GM21717 (cell line): ENCODE data around the gene GPRC5C.
"Not testable (repeated sequence)": the region's sequence is repeated elsewhere in the genome, so short reads cannot be mapped to it uniquely, and the experiment has no call there.

Experiments
- ATAC-seq: cut with Tn5 transposase; IDR thresholded peaks from one replicate; pipeline ENCODE4 v1.9.1; 2021; ENCODE audit warnings: mild to moderate bottlenecking, moderate library complexity; ENCODE audit not compliant: unreplicated experiment

Gene GPRC5C

GRCh38 chr17:74405311-74405710, 26.6 kb upstream of the GPRC5C start:
- not testable (repeated sequence) for ATAC-seq

- no peak for ATAC-seq
These were observed 24.5 kb upstream of the GPRC5C start for GRCh38 chr17:74407384-74407783.

- no peak for ATAC-seq
These were observed 23.6 kb upstream of the GPRC5C start for GRCh38 chr17:74408262-74408661.

- no peak for ATAC-seq
These were observed 23.1 kb upstream of the GPRC5C start for GRCh38 chr17:74408815-74409214.

- no peak for ATAC-seq
These were observed 21.9 kb upstream of the GPRC5C start for GRCh38 chr17:74410001-74410443.

GRCh38 chr17:74412581-74412980, 19.3 kb upstream of the GPRC5C start:
- no peak for ATAC-seq

- no peak for ATAC-seq
These were observed 18.4 kb upstream of the GPRC5C start for GRCh38 chr17:74413491-74413890.

GRCh38 chr17:74414510-74414909, 17.4 kb upstream of the GPRC5C start:
- ATAC-seq, result no peak

GRCh38 chr17:74415608-74416396, 16.1 kb upstream of the GPRC5C start:
- no peak for ATAC-seq

- ATAC-seq, result peak; percentile 55
These were observed 14.5 kb upstream of the GPRC5C start for GRCh38 chr17:74417178-74418045.

GRCh38 chr17:74419928-74420411, 11.9 kb upstream of the GPRC5C start:
- no peak for ATAC-seq

- no peak for ATAC-seq
These were observed 7.8 kb upstream of the GPRC5C start for GRCh38 chr17:74424117-74424516.

GRCh38 chr17:74424657-74425056, 7.2 kb upstream of the GPRC5C start:
- no peak for ATAC-seq

- ATAC-seq, result no peak
These were observed 5.3 kb upstream of the GPRC5C start for GRCh38 chr17:74426551-74427047.

- no peak for ATAC-seq
These were observed 4.7 kb upstream of the GPRC5C start for GRCh38 chr17:74427048-74427762.

- no peak for ATAC-seq
These were observed 4.1 kb upstream of the GPRC5C start for GRCh38 chr17:74427763-74428153.

- no peak for ATAC-seq
These were observed 2.1 kb upstream of the GPRC5C start for GRCh38 chr17:74429604-74430384.

GRCh38 chr17:74430385-74430705, 1.5 kb upstream of the GPRC5C start:
- ATAC-seq, result no peak

- no peak for ATAC-seq
These were observed 951 bp upstream of the GPRC5C start for GRCh38 chr17:74430706-74431567.

GRCh38 chr17:74432424-74432690, 469 bp downstream of the GPRC5C start:
- ATAC-seq, result no peak
